Activated T-cell treated with anti-CD3 and anti-CD28 coated beads, Interleukin-2, amount 50 U/mL, for 1 hour (primary cell): ENCODE measurements around the gene PCBP1.
"Not testable (repeated sequence)": the region's sequence is repeated elsewhere in the genome, so short reads cannot be mapped to it uniquely, and the experiment has no call there.

Experiments
- DNase-seq: peaks from one replicate; pipeline ENCODE4 v3.0.0-alpha.2; 2020

The PCBP1 gene

GRCh38 chr2:70101174-70101573 is 13.9 kb downstream of the PCBP1 start:
- no peak for DNase-seq

GRCh38 chr2:70101686-70102085 is 14.4 kb downstream of the PCBP1 start:
- DNase-seq: not testable (repeated sequence)

- DNase-seq: not testable (repeated sequence)
Measured at GRCh38 chr2:70102323-70102905, 15.1 kb downstream of the PCBP1 start.

- DNase-seq: peak; percentile 46
Measured at GRCh38 chr2:70103531-70104061, 16.3 kb downstream of the PCBP1 start.

- DNase-seq: no peak
Measured at GRCh38 chr2:70104231-70105111, 17.2 kb downstream of the PCBP1 start.

GRCh38 chr2:70106138-70106537 is 18.9 kb downstream of the PCBP1 start:
- not testable (repeated sequence) for DNase-seq

GRCh38 chr2:70110397-70110796 is 23.1 kb downstream of the PCBP1 start:
- not testable (repeated sequence) for DNase-seq

- no peak for DNase-seq
Measured at GRCh38 chr2:70111752-70112591, 24.7 kb downstream of the PCBP1 start.

GRCh38 chr2:70113359-70114070 is 26.2 kb downstream of the PCBP1 start:
- no peak for DNase-seq

GRCh38 chr2:70115646-70116442 is 28.6 kb downstream of the PCBP1 start:
- DNase-seq: no peak

- no peak for DNase-seq
Measured at GRCh38 chr2:70116936-70117552, 29.8 kb downstream of the PCBP1 start.

- DNase-seq: no peak
Measured at GRCh38 chr2:70118798-70119454, 31.6 kb downstream of the PCBP1 start.

GRCh38 chr2:70121627-70122372 is 34.5 kb downstream of the PCBP1 start:
- no peak for DNase-seq

- DNase-seq: no peak
Measured at GRCh38 chr2:70122470-70122869, 35.2 kb downstream of the PCBP1 start.

- DNase-seq: peak; percentile 19
Measured at GRCh38 chr2:70123051-70123828, 36.0 kb downstream of the PCBP1 start.

- DNase-seq: no peak
Measured at GRCh38 chr2:70123829-70124116, 36.5 kb downstream of the PCBP1 start.

- DNase-seq: peak; percentile 77
Measured at GRCh38 chr2:70124983-70125480, 37.8 kb downstream of the PCBP1 start.

GRCh38 chr2:70125498-70125898 is 38.2 kb downstream of the PCBP1 start:
- DNase-seq: peak; percentile 35

GRCh38 chr2:70126413-70126812 is 39.1 kb downstream of the PCBP1 start:
- no peak for DNase-seq
